Jurkat, Clone E6-1 (cell line): ENCODE measurements around the gene HAND1. TPM values are rescaled to one million over a fixed set of nuclear protein-coding genes. Genes with fewer than 3 reads are reported as not detected.
"Not testable (repeated sequence)": the region's sequence is repeated elsewhere in the genome, so short reads cannot be mapped to it uniquely, and the experiment has no call there.

Source experiments
- DNase-seq: peaks from one replicate; pipeline ENCODE4 v3.0.0-alpha.2; 2011; ENCODE audit warnings: low read depth, low spot score
- H3K4me3 ChIP-seq: 2 replicates; pipeline ENCODE4 v1.5.1; 2011; ENCODE audit warnings: mild to moderate bottlenecking, low read length, control low read depth, moderate library complexity
- polyA plus RNA-seq: library from polyadenylated mRNA; unstranded; fragments of >200 nt; gene quantifications from one replicate; pipeline ENCODE4 v1.2.1, GENCODE V29; 2012; ENCODE audit warnings: missing spikeins; ENCODE audit not compliant: insufficient read length, insufficient read depth

HAND1 gene
- polyA plus RNA-seq = not detected

GRCh38 chr5:154478224-154478565, at the start of gene HAND1:
TSS of gene HAND1 (minus strand) at chr5:154478227. CDS start at chr5:154478008, 219 bp downstream.
- H3K4me3 ChIP-seq = no peak within 1 kb of the TSS
- no peak for DNase-seq

GRCh38 chr5:154526231-154527226, 48.5 kb upstream of the HAND1 start:
- no peak overlapping the region for H3K4me3 ChIP-seq
- no peak for DNase-seq

GRCh38 chr5:154524859-154525258, 46.8 kb upstream of the HAND1 start:
- H3K4me3 ChIP-seq = no peak overlapping the region
- DNase-seq = no peak

- H3K4me3 ChIP-seq = no peak overlapping the region
- DNase-seq = no peak
These were observed 46.2 kb upstream of the HAND1 start for GRCh38 chr5:154524181-154524580.

- H3K4me3 ChIP-seq = no peak overlapping the region
- DNase-seq = no peak
These were observed 45.7 kb upstream of the HAND1 start for GRCh38 chr5:154523709-154524108.

- no peak for DNase-seq
These were observed 45.1 kb upstream of the HAND1 start for GRCh38 chr5:154523104-154523503.

GRCh38 chr5:154522284-154522683, 44.3 kb upstream of the HAND1 start:
- DNase-seq = no peak
- H3K4me3 ChIP-seq = no peak overlapping the region

More at GRCh38 chr5:154523104-154523503, 45.1 kb upstream of the HAND1 start:
- no peak overlapping the region for H3K4me3 ChIP-seq

- H3K4me3 ChIP-seq = no peak overlapping the region
- DNase-seq = no peak
These were observed 43.7 kb upstream of the HAND1 start for GRCh38 chr5:154521756-154522155.

- H3K4me3 ChIP-seq = no peak overlapping the region
- DNase-seq = no peak
These were observed 42.9 kb upstream of the HAND1 start for GRCh38 chr5:154520861-154521453.

GRCh38 chr5:154519359-154519758, 41.3 kb upstream of the HAND1 start:
- DNase-seq = no peak
- H3K4me3 ChIP-seq = no peak overlapping the region

- H3K4me3 ChIP-seq = no peak overlapping the region
- no peak for DNase-seq
These were observed 40.4 kb upstream of the HAND1 start for GRCh38 chr5:154518438-154518867.

- DNase-seq = no peak
These were observed 39.9 kb upstream of the HAND1 start for GRCh38 chr5:154517810-154518437.

GRCh38 chr5:154517181-154517580, 39.2 kb upstream of the HAND1 start:
- no peak for DNase-seq
- H3K4me3 ChIP-seq = no peak overlapping the region

More at GRCh38 chr5:154517810-154518437, 39.9 kb upstream of the HAND1 start:
- no peak overlapping the region for H3K4me3 ChIP-seq

GRCh38 chr5:154516475-154516874, 38.4 kb upstream of the HAND1 start:
- DNase-seq = no peak
- H3K4me3 ChIP-seq = no peak overlapping the region

- DNase-seq, H3K4me3 ChIP-seq: not testable (repeated sequence)
These were observed 37.5 kb upstream of the HAND1 start for GRCh38 chr5:154515488-154515887.

- H3K4me3 ChIP-seq = no peak overlapping the region
- DNase-seq = no peak
These were observed 36.3 kb upstream of the HAND1 start for GRCh38 chr5:154514331-154514730.

GRCh38 chr5:154513669-154514084, 35.6 kb upstream of the HAND1 start:
- DNase-seq = no peak
- no peak overlapping the region for H3K4me3 ChIP-seq

GRCh38 chr5:154511984-154512383, 34.0 kb upstream of the HAND1 start:
- H3K4me3 ChIP-seq = no peak overlapping the region
- no peak for DNase-seq

- DNase-seq = no peak
- H3K4me3 ChIP-seq = no peak overlapping the region
These were observed 31.9 kb upstream of the HAND1 start for GRCh38 chr5:154509784-154510555.
